BE2C (cell line): ENCODE results near the gene RALGPS1.

Source experiments
- DNase-seq: peaks from one replicate; pipeline ENCODE4 v3.0.0-alpha.2; 2020
- H3K27me3 ChIP-seq: fragments of 250-450 bp; sonication (Bioruptor Pico); 2 replicates; pipeline ENCODE4 v1.5.1; 2020; ENCODE audit warnings: mild to moderate bottlenecking
- H3K36me3 ChIP-seq: fragments of 250-450 bp; sonication (Bioruptor Pico); 2 replicates; pipeline ENCODE4 v1.5.1; 2020; ENCODE audit warnings: mild to moderate bottlenecking
- H3K4me1 ChIP-seq: fragments of 250-450 bp; sonication (Bioruptor Pico); 2 replicates; pipeline ENCODE4 v1.5.1; 2020
- H3K4me3 ChIP-seq: 2 replicates; pipeline ENCODE4 v1.5.1; 2011; ENCODE audit warnings: low read depth, low read length
- H3K9me3 ChIP-seq: fragments of 250-450 bp; sonication (Bioruptor Pico); 2 replicates; pipeline ENCODE4 v1.5.1; 2020
- CTCF ChIP-seq: IDR thresholded peaks from 2 replicates; pipeline ENCODE4 v1.5.1; 2012; ENCODE audit warnings: mild to moderate bottlenecking, low read depth, low read length

The RALGPS1 gene

GRCh38 chr9:126876531-126876930, 38.1 kb upstream of the RALGPS1 start:
- Histone ChIP-seq H3K27me3 (no peaks in the 10 kb centered on the region), H3K4me3 (no peak overlapping the region), H3K36me3 (peaks cover 14% of the 10 kb centered on the region), H3K4me1 (no peaks in the 10 kb centered on the region), H3K9me3 (no peaks in the 10 kb centered on the region)
- DNase-seq = no peak
- no peak for TF ChIP-seq CTCF

GRCh38 chr9:126877418-126877817, 37.2 kb upstream of the RALGPS1 start:
- H3K36me3 ChIP-seq = peaks cover 14% of the 10 kb centered on the region
- no peaks in the 10 kb centered on the region for H3K9me3 ChIP-seq
- DNase-seq = no peak
- H3K4me3 ChIP-seq = no peak overlapping the region
- no peaks in the 10 kb centered on the region for H3K4me1 ChIP-seq
- H3K27me3 ChIP-seq = no peaks in the 10 kb centered on the region
- TF ChIP-seq CTCF = no peak

- Histone ChIP-seq H3K9me3 (no peaks in the 10 kb centered on the region), H3K27me3 (no peaks in the 10 kb centered on the region), H3K36me3 (peaks cover 14% of the 10 kb centered on the region), H3K4me1 (no peaks in the 10 kb centered on the region), H3K4me3 (no peak overlapping the region)
- DNase-seq = no peak
- no peak for TF ChIP-seq CTCF
Observed at GRCh38 chr9:126879288-126879687, 35.3 kb upstream of the RALGPS1 start.

GRCh38 chr9:126880226-126880946, 34.2 kb upstream of the RALGPS1 start:
- H3K4me1 ChIP-seq = no peaks in the 10 kb centered on the region
- no peaks in the 10 kb centered on the region for H3K9me3 ChIP-seq
- TF ChIP-seq CTCF = no peak
- H3K27me3 ChIP-seq = no peaks in the 10 kb centered on the region
- H3K4me3 ChIP-seq = no peak overlapping the region
- H3K36me3 ChIP-seq = peaks cover 14% of the 10 kb centered on the region
- DNase-seq = no peak

- Histone ChIP-seq H3K9me3 (no peaks in the 10 kb centered on the region), H3K36me3 (peaks cover 14% of the 10 kb centered on the region), H3K4me1 (no peaks in the 10 kb centered on the region), H3K27me3 (no peaks in the 10 kb centered on the region), H3K4me3 (no peak overlapping the region)
- DNase-seq = no peak
- no peak for TF ChIP-seq CTCF
Observed at GRCh38 chr9:126880947-126881332, 33.6 kb upstream of the RALGPS1 start.

- DNase-seq = no peak
- no peak for TF ChIP-seq CTCF
- Histone ChIP-seq H3K36me3 (peaks cover 14% of the 10 kb centered on the region), H3K9me3 (no peaks in the 10 kb centered on the region), H3K4me1 (no peaks in the 10 kb centered on the region), H3K27me3 (no peaks in the 10 kb centered on the region), H3K4me3 (no peak overlapping the region)
Observed at GRCh38 chr9:126882746-126883145, 31.8 kb upstream of the RALGPS1 start.
